Ascending aorta (tissue), 2 donors: ENCODE measurements around the gene NTSR2. TPM values are rescaled to one million over a fixed set of nuclear protein-coding genes. Genes with fewer than 3 reads are reported as not detected.

Source experiments
- DNase-seq, 2 donors: peaks; one replicate each; pipeline ENCODE4 v3.0.0-alpha.2; 2019; ENCODE audit warnings: low spot score in 2 of 2
- H3K27ac ChIP-seq, 2 donors: fragments of 200-600 bp; sonication (generic); one replicate each; pipeline ENCODE4 v1.5.1; 2016 to 2017; ENCODE audit warnings: mild to moderate bottlenecking in 1 of 2
- H3K27me3 ChIP-seq: fragments of 200-600 bp; sonication (generic); one replicate; pipeline ENCODE4 v1.5.1; 2017
- H3K36me3 ChIP-seq, 2 donors: fragments of 200-600 bp; sonication (generic); one replicate each; pipeline ENCODE4 v1.5.1; 2016
- H3K4me1 ChIP-seq, 2 donors: fragments of 200-600 bp; sonication (generic); one replicate each; pipeline ENCODE4 v1.5.1; 2016 to 2017; ENCODE audit warnings: mild to moderate bottlenecking in 1 of 2
- H3K4me3 ChIP-seq, 2 donors: fragments of 200-600 bp; sonication (generic); one replicate each; pipeline ENCODE4 v1.5.1; 2016 to 2017; ENCODE audit warnings: mild to moderate bottlenecking in 1 of 2
- H3K9me3 ChIP-seq, 2 donors: fragments of 200-600 bp; sonication (generic); one replicate each; pipeline ENCODE4 v1.5.1; 2016
- intact Hi-C: fragments of 100-400 bp; cut with DNase I; formaldehyde crosslinking; loops from one replicate; pipeline ENCODE4 v1.15.1; 2023
- total RNA-seq: library from RNA; depleted of rRNA; stranded (reverse); fragments of >200 nt; gene quantifications from one replicate; pipeline ENCODE4 v1.1.0, GENCODE V29; 2016
- TF ChIP-seq, protein P1 (sequence below), 3 experiments: fragments of 200-600 bp in 2 of 3; fragments of 450-650 bp in 1 of 3; sonication (generic) in 2 of 3; IDR thresholded peaks; one replicate each; pipeline ENCODE4 v1.5.1; 2016 to 2019; ENCODE audit warnings: antibody characterized with exemption in 3 of 3, mild to moderate bottlenecking in 1 of 3, moderate library complexity in 1 of 3

NTSR2 gene
- total RNA-seq, 1 donor from 2014 or later: not detected

DNA sequence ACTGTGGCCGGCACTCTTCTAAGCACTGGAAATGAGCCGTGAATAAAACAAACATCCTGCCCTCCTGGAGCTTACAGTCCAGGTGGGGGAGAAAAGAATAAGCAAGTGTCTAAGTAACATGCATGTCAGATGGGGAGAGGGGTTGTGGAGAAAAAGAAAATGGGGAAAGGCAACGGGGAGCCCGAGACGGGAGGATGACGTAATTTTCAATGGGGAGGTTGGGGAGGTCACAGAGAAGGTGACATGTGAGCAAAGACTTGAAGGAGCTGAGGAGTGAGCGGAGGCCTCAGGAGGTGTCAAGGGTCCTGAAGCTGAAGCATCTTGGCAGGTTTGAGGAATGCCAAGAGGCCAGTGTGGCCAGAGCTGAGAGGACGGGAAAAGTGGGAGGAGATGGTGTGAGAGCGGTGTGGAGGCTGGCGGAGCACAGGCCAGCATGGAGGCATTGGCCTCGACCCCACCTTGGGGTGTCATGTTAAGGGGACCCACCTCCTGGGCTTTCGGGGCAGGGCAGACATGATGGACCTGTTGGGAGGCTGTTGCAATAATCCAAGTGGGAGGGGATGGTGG, 15.0 kb upstream of the NTSR2 start:
- Histone ChIP-seq H3K4me3 (no peak overlapping the region), H3K4me1 (peaks cover 0 to 14% of the 10 kb centered on the region in 2 donors), H3K27me3 (no peaks in the 10 kb centered on the region), H3K27ac (no peak overlapping the region), H3K9me3 (no peaks in the 10 kb centered on the region), H3K36me3 (no peaks in the 10 kb centered on the region)
- DNase-seq: no peak
- TF ChIP-seq, protein P1, sequence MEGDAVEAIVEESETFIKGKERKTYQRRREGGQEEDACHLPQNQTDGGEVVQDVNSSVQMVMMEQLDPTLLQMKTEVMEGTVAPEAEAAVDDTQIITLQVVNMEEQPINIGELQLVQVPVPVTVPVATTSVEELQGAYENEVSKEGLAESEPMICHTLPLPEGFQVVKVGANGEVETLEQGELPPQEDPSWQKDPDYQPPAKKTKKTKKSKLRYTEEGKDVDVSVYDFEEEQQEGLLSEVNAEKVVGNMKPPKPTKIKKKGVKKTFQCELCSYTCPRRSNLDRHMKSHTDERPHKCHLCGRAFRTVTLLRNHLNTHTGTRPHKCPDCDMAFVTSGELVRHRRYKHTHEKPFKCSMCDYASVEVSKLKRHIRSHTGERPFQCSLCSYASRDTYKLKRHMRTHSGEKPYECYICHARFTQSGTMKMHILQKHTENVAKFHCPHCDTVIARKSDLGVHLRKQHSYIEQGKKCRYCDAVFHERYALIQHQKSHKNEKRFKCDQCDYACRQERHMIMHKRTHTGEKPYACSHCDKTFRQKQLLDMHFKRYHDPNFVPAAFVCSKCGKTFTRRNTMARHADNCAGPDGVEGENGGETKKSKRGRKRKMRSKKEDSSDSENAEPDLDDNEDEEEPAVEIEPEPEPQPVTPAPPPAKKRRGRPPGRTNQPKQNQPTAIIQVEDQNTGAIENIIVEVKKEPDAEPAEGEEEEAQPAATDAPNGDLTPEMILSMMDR (IDR thresholded peaks at IDR 0.05): no peak
- intact Hi-C loops: loop anchor here (5.0 kb wide), 1 partner anchor 218 kb away; the partner anchor contains the start of gene E2F6

DNA sequence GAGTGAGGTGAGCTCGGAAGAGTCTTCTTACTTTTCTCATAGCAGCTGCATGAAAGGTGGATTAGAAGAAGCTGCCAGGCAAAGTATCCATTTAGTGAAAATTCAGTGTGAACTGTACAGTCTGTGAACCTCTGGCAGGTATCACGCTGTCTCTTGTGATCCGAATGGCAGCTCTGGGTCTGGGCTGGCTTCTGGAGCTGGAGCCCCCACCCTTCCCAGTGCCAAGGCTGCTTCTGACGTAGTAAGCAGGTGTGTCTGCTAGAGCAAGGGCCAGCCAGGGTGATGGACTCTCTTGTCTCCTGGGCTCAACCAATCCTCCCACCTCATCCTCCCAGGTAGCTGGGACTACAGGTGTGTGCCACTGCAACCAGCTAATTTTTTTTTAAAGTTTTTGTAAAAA, 14.0 kb upstream of the NTSR2 start:
- no peaks in the 10 kb centered on the region for H3K27me3 ChIP-seq
- DNase-seq: no peak
- intact Hi-C loops: no loop called here
- no peak overlapping the region for H3K4me3 ChIP-seq
- peaks cover 0 to 12% of the 10 kb centered on the region in 2 donors for H3K4me1 ChIP-seq
- TF ChIP-seq, protein P1 (IDR thresholded peaks at IDR 0.05): no peak
- H3K9me3 ChIP-seq: no peaks in the 10 kb centered on the region
- H3K27ac ChIP-seq: no peak overlapping the region
- no peaks in the 10 kb centered on the region for H3K36me3 ChIP-seq

DNA sequence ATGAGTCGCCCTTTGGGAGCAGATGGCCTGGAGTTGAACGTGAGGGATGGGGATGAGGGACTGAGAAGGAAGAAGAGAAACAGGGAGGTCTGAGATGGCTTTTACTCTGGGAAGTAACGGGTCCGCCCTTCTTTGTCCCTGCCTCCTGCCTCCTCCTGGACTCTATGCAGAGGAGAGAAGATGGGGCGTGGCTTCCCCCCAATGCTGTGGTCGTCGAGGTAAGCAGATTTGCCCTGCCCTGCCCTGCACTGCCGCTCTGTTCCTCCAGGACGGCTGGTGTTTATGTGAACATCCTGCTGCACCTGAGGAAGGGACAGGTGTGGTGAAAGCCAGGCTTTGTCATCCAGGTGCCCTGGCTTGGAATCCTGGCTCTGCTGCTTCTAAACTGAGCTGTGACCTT, 13.5 kb upstream of the NTSR2 start:
- Histone ChIP-seq H3K27ac (no peak overlapping the region), H3K4me1 (peaks cover 0 to 10% of the 10 kb centered on the region in 2 donors), H3K4me3 (no peak overlapping the region), H3K36me3 (no peaks in the 10 kb centered on the region), H3K9me3 (no peaks in the 10 kb centered on the region), H3K27me3 (no peaks in the 10 kb centered on the region)
- no peak for DNase-seq
- TF ChIP-seq, protein P1 (IDR thresholded peaks at IDR 0.05): no peak
- intact Hi-C loops: no loop called here

DNA sequence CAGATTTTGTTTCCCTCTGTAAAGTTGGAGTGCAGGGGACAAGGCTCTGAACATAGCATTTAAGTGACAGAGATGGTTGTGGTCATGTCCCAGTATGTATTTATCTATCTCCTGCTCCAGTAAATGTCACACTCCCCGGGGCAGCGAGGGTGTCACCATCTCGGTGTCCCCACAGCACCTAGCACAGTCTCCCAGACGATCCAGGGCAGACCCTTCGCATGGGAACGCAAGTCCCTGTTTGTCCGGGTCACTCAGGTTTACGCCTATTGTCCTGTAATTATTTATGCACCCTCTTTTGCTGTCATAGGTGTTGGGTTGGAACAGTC, 12.6 kb upstream of the NTSR2 start:
- Histone ChIP-seq H3K4me3 (no peak overlapping the region), H3K27me3 (no peaks in the 10 kb centered on the region), H3K9me3 (no peaks in the 10 kb centered on the region), H3K36me3 (no peaks in the 10 kb centered on the region), H3K27ac (no peak overlapping the region), H3K4me1 (peaks cover 0 to 7% of the 10 kb centered on the region in 2 donors)
- TF ChIP-seq, protein P1 (IDR thresholded peaks at IDR 0.05): no peak
- no peak for DNase-seq
- intact Hi-C loops: no loop called here

DNA sequence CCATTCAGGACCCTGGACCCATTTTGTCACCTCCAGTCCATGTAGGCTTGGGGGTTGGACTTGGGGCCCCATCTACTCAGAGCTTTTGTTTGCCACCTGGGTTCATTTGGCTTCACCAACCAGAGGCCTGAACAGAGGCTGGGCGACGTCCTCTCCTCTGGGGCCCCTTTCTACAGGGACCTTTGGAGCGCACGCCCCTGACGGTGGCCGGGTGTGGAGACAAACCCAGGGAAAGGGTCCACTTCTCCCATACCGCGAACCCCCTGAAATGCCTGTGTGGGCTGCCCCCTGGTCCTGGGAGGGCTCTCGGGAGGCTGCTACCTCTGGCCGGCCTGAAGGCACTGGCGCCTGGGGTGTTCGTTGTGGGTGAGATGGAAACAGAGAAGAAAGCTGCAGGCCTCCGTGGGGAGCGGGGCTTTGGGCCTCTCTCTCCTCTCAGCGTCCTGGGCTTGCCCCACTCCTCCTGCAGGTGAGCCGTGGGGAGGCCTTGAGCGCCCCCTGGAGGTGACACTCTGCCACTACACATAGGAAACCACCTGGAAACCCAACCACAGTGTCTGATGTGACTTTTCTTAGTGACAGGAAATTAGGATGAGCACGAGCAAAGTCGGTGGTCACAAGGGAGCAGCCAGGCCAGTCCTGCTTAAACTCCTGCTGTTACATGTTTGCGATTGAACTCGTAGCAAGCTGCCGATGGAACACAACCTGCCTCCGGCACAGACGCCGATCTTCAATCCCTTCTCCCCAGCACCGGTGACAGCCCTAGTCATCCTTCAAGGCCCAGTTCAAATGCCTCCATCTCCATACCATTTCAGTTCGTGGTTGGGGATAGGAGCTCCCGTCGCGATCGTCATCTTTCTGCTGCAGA, 12.0 kb upstream of the NTSR2 start:
- no peak overlapping the region for H3K4me3 ChIP-seq
- TF ChIP-seq, protein P1 (IDR thresholded peaks at IDR 0.05): peak in 2 of 3 experiments; percentile 48 to 58
- H3K36me3 ChIP-seq: no peaks in the 10 kb centered on the region
- DNase-seq: no peak
- no peak overlapping the region for H3K27ac ChIP-seq
- H3K4me1 ChIP-seq: peaks cover 0 to 7% of the 10 kb centered on the region in 2 donors
- no peaks in the 10 kb centered on the region for H3K9me3 ChIP-seq
- no peaks in the 10 kb centered on the region for H3K27me3 ChIP-seq
- intact Hi-C loops: no loop called here
